Activated CD4-positive, alpha-beta memory T cell treated with anti-CD3 and anti-CD28 coated beads for 36 hours (primary cell): ENCODE measurements around the gene HLA-G. TPM values are rescaled to one million over a fixed set of nuclear protein-coding genes. Genes with fewer than 3 reads are reported as not detected.
"Not testable (repeated sequence)": the region's sequence is repeated elsewhere in the genome, so short reads cannot be mapped to it uniquely, and the experiment has no call there.

ENCODE experiments used
- CTCF ChIA-PET: fragments of 350-600 bp; sonication (Branson Sonifier 250); formaldehyde crosslinking; loops from one replicate; lab custom pipeline; 2021; ENCODE audit warnings: antibody characterized with exemption, inconsistent platforms; lab: Charles Lee
- POLR2A ChIA-PET: fragments of 350-600 bp; sonication (Branson Sonifier 250); formaldehyde crosslinking; loops from one replicate; lab custom pipeline; 2021; ENCODE audit warnings: antibody characterized with exemption; lab: Charles Lee
- DNase-seq: peaks from one replicate; pipeline ENCODE4 v3.0.0-alpha.2; 2020
- H3K27ac Mint-ChIP-seq: one replicate; pipeline ENCODE4 v1.8.0; 2021; ENCODE audit warnings: mixed read lengths
- H3K27me3 Mint-ChIP-seq: one replicate; pipeline ENCODE4 v1.8.0; 2021; ENCODE audit warnings: mixed read lengths
- H3K36me3 Mint-ChIP-seq: one replicate; pipeline ENCODE4 v1.8.0; 2021; ENCODE audit warnings: mixed read lengths
- H3K4me1 Mint-ChIP-seq: one replicate; pipeline ENCODE4 v1.8.0; 2021; ENCODE audit warnings: low read depth, mixed read lengths
- H3K4me3 Mint-ChIP-seq: one replicate; pipeline ENCODE4 v1.8.0; 2021; ENCODE audit warnings: mild to moderate bottlenecking, mixed read lengths
- H3K9me3 Mint-ChIP-seq: one replicate; pipeline ENCODE4 v1.8.0; 2021; ENCODE audit warnings: mixed read lengths
- intact Hi-C: fragments of 100-400 bp; cut with micrococcal nuclease; formaldehyde crosslinking; loops from one replicate; pipeline ENCODE4 v1.15.1; 2023
- total RNA-seq, 2 experiments: library from RNA; stranded (reverse); gene quantifications; one replicate each; pipeline ENCODE4 v1.2.3, GENCODE V29; 2021

The HLA-G gene
- total RNA-seq, 2 experiments from 2014 or later, result 0.19 to 0.38 TPM

- Mint-ChIP-seq H3K9me3 (peaks cover 16% of the 10 kb centered on the region), H3K36me3 (peaks cover 13% of the 10 kb centered on the region)
- H3K4me3 Mint-ChIP-seq, H3K27ac Mint-ChIP-seq, DNase-seq, CTCF ChIA-PET, H3K4me1 Mint-ChIP-seq, POLR2A ChIA-PET, H3K27me3 Mint-ChIP-seq, intact Hi-C loops: not testable (repeated sequence)
Measured at GRCh38 chr6:29875734-29876133, 48.1 kb downstream of the HLA-G start.

Other genes starting within 250 kb of the HLA-G start
- gene OR2H2, start 242.7 kb upstream of the HLA-G start, total RNA-seq, result not detected
- gene GABBR1, start 194.6 kb upstream of the HLA-G start, total RNA-seq, result 10 to 100 TPM; 21.1 to 23.5 TPM
- gene MOG, start 170.7 kb upstream of the HLA-G start, total RNA-seq, result not detected
- not detected for gene ZFP57, start 146.7 kb upstream of the HLA-G start, total RNA-seq
- 100 to 1,000 TPM; 256 to 270 TPM for gene HLA-F, start 104.4 kb upstream of the HLA-G start, total RNA-seq
- gene HLA-A, start 114.7 kb downstream of the HLA-G start, total RNA-seq, result 1,000 to 10,000 TPM; 1,413 to 1,470 TPM
- 10 to 100 TPM; 69.4 to 73.2 TPM for gene POLR1H, start 233.4 kb downstream of the HLA-G start, total RNA-seq
- gene PPP1R11, start 239.4 kb downstream of the HLA-G start, total RNA-seq, result 10 to 100 TPM; 51.3 to 55.0 TPM
- gene RNF39, start 247.9 kb downstream of the HLA-G start, total RNA-seq, result not detected